ENCODE measurements around the gene GLTPD2. TPM values are rescaled to one million over a fixed set of nuclear protein-coding genes. Genes with fewer than 3 reads are reported as not detected.

Gene GLTPD2
- total RNA-seq, 1 donor from 2014 or later: not detected

DNA sequence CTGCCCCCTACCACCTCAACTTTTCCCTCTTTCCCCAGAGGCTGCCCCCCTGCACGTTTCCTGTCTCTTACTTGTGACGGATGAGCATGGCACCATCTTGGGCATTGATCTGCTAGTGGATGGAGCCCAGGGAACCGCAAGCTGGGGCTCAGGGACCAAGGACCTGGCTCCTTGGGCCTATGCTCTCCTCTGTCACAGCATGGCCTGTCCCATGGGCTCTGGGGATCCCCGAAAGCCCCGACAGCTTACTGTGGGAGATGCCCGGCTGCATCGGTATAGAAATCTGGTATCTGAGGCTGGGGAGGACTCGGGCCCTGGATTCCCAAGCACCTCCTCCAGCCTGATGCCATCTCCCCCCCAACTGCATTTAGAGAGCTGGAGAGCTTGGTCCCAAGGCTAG lies 47.2 kb upstream of the GLTPD2 start:
- Histone ChIP-seq H3K36me3 (no peaks in the 10 kb centered on the region), H3K4me3 (no peak overlapping the region), H3K9me3 (no peaks in the 10 kb centered on the region), H3K4me1 (peaks cover 28% of the 10 kb centered on the region), H3K27ac (no peak overlapping the region), H3K27me3 (peaks cover 4% of the 10 kb centered on the region)
- no peak for DNase-seq (ENCODE audit: extremely low spot score in 2 of 2)
- TF ChIP-seq POLR2A (IDR thresholded peaks at IDR 0.05) (no peak), CTCF (IDR thresholded peaks at IDR 0.05) (no peak), POLR2AphosphoS5 (IDR thresholded peaks at IDR 0.05; ENCODE audit: insufficient read depth in 1 of 2, low read depth in 1 of 2) (no peak)
- intact Hi-C loops (cut with DNase I): no loop called here

DNA sequence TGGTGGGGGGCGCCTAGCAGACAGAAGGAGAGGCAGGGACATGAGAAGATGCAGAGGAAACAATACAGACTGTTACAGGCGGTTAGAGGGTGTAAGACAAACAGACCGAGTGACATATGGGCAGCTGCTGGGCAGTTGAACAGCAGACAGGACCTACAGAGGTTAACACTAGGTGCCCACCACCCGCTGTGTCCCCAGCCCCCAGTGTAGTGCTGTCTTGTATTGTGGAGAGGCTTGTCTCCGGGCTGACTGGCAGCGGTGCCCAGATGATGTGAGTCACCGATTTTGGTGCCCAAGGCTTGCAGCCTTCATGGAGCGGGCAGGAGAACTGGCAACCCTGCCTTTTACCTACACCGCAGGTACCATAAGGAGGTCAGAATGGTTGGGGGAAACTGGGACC lies 46.6 kb upstream of the GLTPD2 start:
- TF ChIP-seq POLR2AphosphoS5 (IDR thresholded peaks at IDR 0.05; ENCODE audit: insufficient read depth in 1 of 2, low read depth in 1 of 2) (no peak), POLR2A (IDR thresholded peaks at IDR 0.05) (no peak), CTCF (IDR thresholded peaks at IDR 0.05) (no peak)
- DNase-seq (ENCODE audit: extremely low spot score in 2 of 2): no peak
- intact Hi-C loops (cut with DNase I): no loop called here
- H3K4me3 ChIP-seq: no peak overlapping the region
- no peaks in the 10 kb centered on the region for H3K9me3 ChIP-seq
- no peaks in the 10 kb centered on the region for H3K36me3 ChIP-seq
- peaks cover 4% of the 10 kb centered on the region for H3K27me3 ChIP-seq
- H3K27ac ChIP-seq: no peak overlapping the region
- H3K4me1 ChIP-seq: peaks cover 28% of the 10 kb centered on the region

DNA sequence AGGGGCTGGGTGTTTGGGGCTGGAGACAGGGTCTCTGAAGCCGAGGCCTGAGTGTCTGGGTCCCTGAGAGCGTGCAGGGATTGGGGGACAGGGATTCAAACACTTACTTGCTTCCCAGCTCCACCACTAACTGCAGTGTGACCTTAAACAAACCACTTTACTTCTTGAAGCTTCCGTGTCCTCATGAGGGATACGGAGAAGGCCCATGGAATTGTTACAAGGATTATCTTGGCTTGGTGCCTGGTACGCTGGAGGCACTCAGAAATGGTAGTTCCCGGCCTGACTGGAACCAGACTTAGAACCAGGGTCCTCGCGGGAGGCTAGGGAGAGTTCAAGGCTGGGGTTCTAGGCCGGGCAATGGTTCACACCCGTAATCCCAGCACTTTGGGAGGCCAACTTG lies 46.1 kb upstream of the GLTPD2 start:
- Histone ChIP-seq H3K27ac (no peak overlapping the region), H3K36me3 (no peaks in the 10 kb centered on the region), H3K9me3 (no peaks in the 10 kb centered on the region), H3K4me1 (peaks cover 28% of the 10 kb centered on the region), H3K27me3 (peaks cover 4% of the 10 kb centered on the region), H3K4me3 (no peak overlapping the region)
- no peak for TF ChIP-seq CTCF (IDR thresholded peaks at IDR 0.05)
- TF ChIP-seq POLR2A (IDR thresholded peaks at IDR 0.05): no peak
- TF ChIP-seq POLR2AphosphoS5 (IDR thresholded peaks at IDR 0.05; ENCODE audit: insufficient read depth in 1 of 2, low read depth in 1 of 2): no peak
- no peak for DNase-seq (ENCODE audit: extremely low spot score in 2 of 2)
- intact Hi-C loops (cut with DNase I): no loop called here

DNA sequence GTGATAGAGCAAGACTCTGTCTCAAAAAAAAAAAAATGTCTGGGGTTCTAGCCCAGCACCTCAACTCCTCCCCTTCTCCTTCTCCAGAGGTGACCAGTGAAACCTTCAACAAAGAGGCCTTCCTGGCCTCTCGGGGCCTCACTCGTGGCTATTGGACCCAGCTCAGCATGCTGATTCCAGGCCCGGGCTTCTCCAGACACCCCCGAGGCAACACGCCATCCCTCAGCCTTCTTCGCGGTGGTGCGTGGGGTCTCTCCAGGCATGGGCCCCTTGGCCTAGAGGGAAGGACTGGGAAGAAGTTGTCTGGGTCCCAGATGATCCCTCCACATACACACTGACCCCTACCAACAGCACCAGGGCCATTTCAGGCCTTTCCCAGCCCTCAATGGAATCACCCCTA lies 45.5 kb upstream of the GLTPD2 start:
- DNase-seq (ENCODE audit: extremely low spot score in 2 of 2): no peak
- no peak for TF ChIP-seq CTCF (IDR thresholded peaks at IDR 0.05)
- no peak for TF ChIP-seq POLR2A (IDR thresholded peaks at IDR 0.05)
- no peak for TF ChIP-seq POLR2AphosphoS5 (IDR thresholded peaks at IDR 0.05; ENCODE audit: insufficient read depth in 1 of 2, low read depth in 1 of 2)
- peaks cover 4% of the 10 kb centered on the region for H3K27me3 ChIP-seq
- intact Hi-C loops (cut with DNase I): no loop called here
- peaks cover 26% of the 10 kb centered on the region for H3K4me1 ChIP-seq
- H3K27ac ChIP-seq: no peak overlapping the region
- no peaks in the 10 kb centered on the region for H3K36me3 ChIP-seq
- H3K9me3 ChIP-seq: no peaks in the 10 kb centered on the region
- no peak overlapping the region for H3K4me3 ChIP-seq

DNA sequence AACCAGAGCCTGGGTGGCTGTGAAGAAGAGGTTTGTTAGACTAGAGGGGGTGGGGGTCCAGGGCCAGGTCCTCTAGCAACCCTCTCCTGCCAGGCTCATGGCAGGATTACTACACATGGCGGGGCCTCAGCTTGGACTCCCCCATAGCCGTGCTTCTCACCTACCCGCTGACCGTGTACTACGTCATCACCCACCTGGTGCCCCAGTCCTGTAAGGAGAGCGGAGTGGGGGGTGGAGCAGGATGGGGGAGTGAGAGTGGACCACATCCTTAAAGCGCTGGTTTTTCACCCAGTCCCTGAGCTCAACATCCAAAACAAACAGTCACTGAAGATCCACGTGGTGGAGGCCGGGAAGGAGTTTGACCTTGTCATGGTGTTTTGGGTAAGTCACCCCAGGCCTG lies 44.9 kb upstream of the GLTPD2 start:
- Histone ChIP-seq H3K4me1 (peaks cover 19% of the 10 kb centered on the region), H3K36me3 (no peaks in the 10 kb centered on the region), H3K4me3 (no peak overlapping the region), H3K27ac (no peak overlapping the region), H3K9me3 (no peaks in the 10 kb centered on the region), H3K27me3 (peaks cover 4% of the 10 kb centered on the region)
- no peak for TF ChIP-seq POLR2AphosphoS5 (IDR thresholded peaks at IDR 0.05; ENCODE audit: insufficient read depth in 1 of 2, low read depth in 1 of 2)
- no peak for DNase-seq (ENCODE audit: extremely low spot score in 2 of 2)
- intact Hi-C loops (cut with DNase I): no loop called here
